HepG2 (cell line): Measurements from ENCODE around the gene PIP5K1A. TPM values are rescaled to one million over a fixed set of nuclear protein-coding genes. Genes with fewer than 3 reads are reported as not detected.

Source experiments
- HHEX ChIP-seq: IDR thresholded peaks from 2 replicates; pipeline ENCODE4 v1.6.1; 2016; ENCODE audit warnings: control low read depth
- HNRNPLL ChIP-seq: fragments of 200-400 bp; formaldehyde crosslinking; IDR thresholded peaks from 2 replicates; pipeline ENCODE4 v1.6.1; 2017; ENCODE audit warnings: mild to moderate bottlenecking, low read depth, low read length; ENCODE audit not compliant: poor library complexity, severe bottlenecking
- KMT2B ChIP-seq: IDR thresholded peaks from 2 replicates; pipeline ENCODE4 v1.6.1; 2016; ENCODE audit warnings: missing genetic modification reagents, missing compliant biosample characterization
- MAZ ChIP-seq, 2 experiments: sonication (generic) in 1 of 2; formaldehyde crosslinking in 1 of 2; IDR thresholded peaks; 2 replicates each; pipeline versions ENCODE4 v1.5.0 to v1.6.1; 2012 to 2020; ENCODE audit warnings: low read depth in 2 of 2, mild to moderate bottlenecking in 2 of 2, borderline replicate concordance in 1 of 2, improper control_type of control experiment in 1 of 2, low read length in 1 of 2, missing genetic modification reagents in 1 of 2, moderate library complexity in 1 of 2
- NFE2L2 ChIP-seq: fragments of 150-350 bp; IDR thresholded peaks from 2 replicates; pipeline ENCODE4 v1.6.1; 2014; ENCODE audit warnings: low read length
- PCBP1 ChIP-seq: fragments of 200-400 bp; formaldehyde crosslinking; IDR thresholded peaks from 2 replicates; pipeline ENCODE4 v1.6.1; 2017; ENCODE audit warnings: mild to moderate bottlenecking, low read depth, low read length, borderline replicate concordance
- RBFOX2 ChIP-seq: fragments of 200-400 bp; formaldehyde crosslinking; IDR thresholded peaks from 2 replicates; pipeline ENCODE4 v1.6.1; 2017; ENCODE audit warnings: low read depth, mild to moderate bottlenecking, low read length
- SIN3B ChIP-seq: fragments of 150-350 bp; IDR thresholded peaks from 2 replicates; pipeline ENCODE4 v1.6.1; 2014; ENCODE audit warnings: low read length
- SYNCRIP ChIP-seq: fragments of 200-400 bp; formaldehyde crosslinking; IDR thresholded peaks from 2 replicates; pipeline ENCODE4 v1.6.1; 2018; ENCODE audit warnings: mild to moderate bottlenecking, low read depth, low read length; ENCODE audit not compliant: insufficient read depth
- YEATS2 ChIP-seq: sonication (generic); formaldehyde crosslinking; IDR thresholded peaks from 2 replicates; pipeline ENCODE4 v1.4.0; 2020; ENCODE audit warnings: missing genetic modification reagents, borderline replicate concordance
- ZMYM4 ChIP-seq: sonication (generic); formaldehyde crosslinking; IDR thresholded peaks from 2 replicates; pipeline ENCODE4 v1.8.1; 2023; ENCODE audit warnings: mild to moderate bottlenecking, missing genetic modification reagents
- ZNF619 ChIP-seq: sonication (generic); formaldehyde crosslinking; IDR thresholded peaks from 2 replicates; pipeline ENCODE4 v1.4.0; 2020; ENCODE audit warnings: mild to moderate bottlenecking, missing genetic modification reagents
- ZNF644 ChIP-seq: IDR thresholded peaks from 2 replicates; pipeline ENCODE4 v1.6.1; 2016; ENCODE audit warnings: low read depth
- ZNF674 ChIP-seq: sonication (generic); formaldehyde crosslinking; IDR thresholded peaks from 2 replicates; pipeline ENCODE4 v1.5.0; 2020; ENCODE audit warnings: low read depth, mild to moderate bottlenecking, missing genetic modification reagents
- ZNF777 ChIP-seq: sonication (generic); formaldehyde crosslinking; IDR thresholded peaks from 2 replicates; pipeline ENCODE4 v1.4.0; 2020; ENCODE audit warnings: missing genetic modification reagents
- polyA plus RNA-seq, 8 experiments: library from polyadenylated mRNA; depleted of rRNA in 3 of 8; stranded (reverse) in 7 of 8; unstranded in 1 of 8; fragments of >200 nt; fragmentation: Illumina TruSeq in 4 of 8; extraction: Trizol in 4 of 8; gene quantifications; 2 replicates each; pipeline versions ENCODE4 v1.2.1 to v1.2.3, GENCODE V29; 2011 to 2016; ENCODE audit warnings: low read depth in 4 of 8, missing spikeins in 1 of 8, mixed read lengths in 1 of 8; ENCODE audit not compliant: insufficient read depth in 1 of 8
- total RNA-seq, 5 experiments: library from RNA; depleted of rRNA; stranded (reverse); fragments of >200 nt; fragmentation: Illumina TruSeq; extraction: Trizol; gene quantifications; 2 replicates each; pipeline ENCODE4 v1.2.3, GENCODE V29; 2016; ENCODE audit warnings: low read depth in 1 of 5
- TF ChIP-seq, protein P1 (sequence below): sonication (generic); formaldehyde crosslinking; IDR thresholded peaks from 2 replicates; pipeline ENCODE4 v1.4.0; 2020; ENCODE audit warnings: missing genetic modification reagents, mild to moderate bottlenecking, borderline replicate concordance
- TF ChIP-seq, protein P2 (sequence below), 2 experiments: IDR thresholded peaks; 2 replicates each; pipeline ENCODE4 v1.6.1; 2011 to 2012; ENCODE audit warnings: low read length in 2 of 2, borderline replicate concordance in 1 of 2, low read depth in 1 of 2, mild to moderate bottlenecking in 1 of 2, moderate library complexity in 1 of 2
- TF ChIP-seq, protein P3 (sequence below): sonication (generic); formaldehyde crosslinking; IDR thresholded peaks from 2 replicates; pipeline ENCODE4 v1.8.1; 2023; ENCODE audit warnings: missing genetic modification reagents, mild to moderate bottlenecking, borderline replicate concordance
- TF ChIP-seq, protein P4 (sequence below): sonication (generic); formaldehyde crosslinking; IDR thresholded peaks from 2 replicates; pipeline ENCODE4 v1.8.0; 2022; ENCODE audit warnings: mild to moderate bottlenecking, missing genetic modification reagents; ENCODE audit not compliant: insufficient replicate concordance
- TF ChIP-seq, protein P5 (sequence below): sonication (generic); formaldehyde crosslinking; IDR thresholded peaks from 2 replicates; pipeline ENCODE4 v1.4.0; 2020; ENCODE audit warnings: mild to moderate bottlenecking, missing genetic modification reagents

PIP5K1A gene
- total and polyA plus RNA-seq, 2 of the 13 experiments (the other 11 are each of a cell fraction or from before 2014, with no cell fraction given) = 45.3 to 65.1 TPM

DNA sequence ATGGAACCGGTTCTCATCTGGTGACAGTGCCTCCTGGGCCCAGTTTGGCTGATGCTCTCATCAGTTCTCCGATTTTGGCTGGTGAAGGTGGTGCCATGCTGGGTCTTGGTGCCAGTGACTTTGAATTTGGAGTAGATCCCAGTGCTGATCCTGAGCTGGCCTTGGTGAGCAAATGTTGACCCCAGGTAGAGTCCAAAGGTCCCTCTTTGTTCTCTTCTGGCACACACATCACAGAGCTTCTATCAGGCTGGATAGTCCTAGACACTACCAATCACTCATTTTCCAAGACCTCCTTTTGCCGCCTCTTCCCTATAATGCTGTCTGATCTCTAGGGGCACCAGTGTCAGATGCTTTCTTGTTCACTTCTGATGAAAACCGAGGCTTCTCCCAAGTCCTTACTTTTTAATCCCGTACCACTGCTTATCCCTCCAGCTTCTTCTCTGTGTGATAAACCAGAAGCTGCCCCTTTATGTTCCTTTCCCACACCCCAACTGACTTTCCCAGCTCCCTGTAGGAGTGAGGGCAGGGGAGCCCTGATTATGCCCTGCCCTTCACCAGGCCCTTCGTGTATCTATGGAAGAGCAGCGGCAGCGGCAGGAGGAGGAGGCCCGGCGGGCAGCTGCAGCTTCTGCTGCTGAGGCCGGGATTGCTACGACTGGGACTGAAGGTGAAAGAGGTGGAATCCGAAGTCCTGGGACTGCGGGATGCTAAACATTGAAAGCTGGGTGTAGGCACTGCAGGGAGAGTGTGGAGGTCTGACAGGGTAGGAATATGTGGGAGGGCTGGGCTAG, 67.3 kb downstream of the PIP5K1A start (continued):
- TF ChIP-seq, protein P1, sequence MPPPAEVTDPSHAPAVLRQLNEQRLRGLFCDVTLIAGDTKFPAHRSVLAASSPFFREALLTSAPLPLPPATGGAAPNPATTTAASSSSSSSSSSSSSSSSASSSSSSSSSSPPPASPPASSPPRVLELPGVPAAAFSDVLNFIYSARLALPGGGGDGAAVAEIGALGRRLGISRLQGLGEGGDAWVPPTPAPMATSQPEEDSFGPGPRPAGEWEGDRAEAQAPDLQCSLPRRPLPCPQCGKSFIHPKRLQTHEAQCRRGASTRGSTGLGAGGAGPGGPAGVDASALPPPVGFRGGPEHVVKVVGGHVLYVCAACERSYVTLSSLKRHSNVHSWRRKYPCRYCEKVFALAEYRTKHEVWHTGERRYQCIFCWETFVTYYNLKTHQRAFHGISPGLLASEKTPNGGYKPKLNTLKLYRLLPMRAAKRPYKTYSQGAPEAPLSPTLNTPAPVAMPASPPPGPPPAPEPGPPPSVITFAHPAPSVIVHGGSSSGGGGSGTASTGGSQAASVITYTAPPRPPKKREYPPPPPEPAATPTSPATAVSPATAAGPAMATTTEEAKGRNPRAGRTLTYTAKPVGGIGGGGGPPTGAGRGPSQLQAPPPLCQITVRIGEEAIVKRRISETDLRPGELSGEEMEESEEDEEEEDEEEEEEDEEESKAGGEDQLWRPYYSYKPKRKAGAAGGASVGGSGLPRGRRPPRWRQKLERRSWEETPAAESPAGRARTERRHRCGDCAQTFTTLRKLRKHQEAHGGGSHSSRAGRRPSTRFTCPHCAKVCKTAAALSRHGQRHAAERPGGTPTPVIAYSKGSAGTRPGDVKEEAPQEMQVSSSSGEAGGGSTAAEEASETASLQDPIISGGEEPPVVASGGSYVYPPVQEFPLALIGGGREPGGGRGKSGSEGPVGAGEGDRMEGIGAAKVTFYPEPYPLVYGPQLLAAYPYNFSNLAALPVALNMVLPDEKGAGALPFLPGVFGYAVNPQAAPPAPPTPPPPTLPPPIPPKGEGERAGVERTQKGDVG (CRISPR knock-in tag) = no peak; the same call in 1 of the 2 replicates
- no peak for TF ChIP-seq HHEX (CRISPR knock-in tag)
- TF ChIP-seq ZMYM4 = no peak
- TF ChIP-seq, protein P2, sequence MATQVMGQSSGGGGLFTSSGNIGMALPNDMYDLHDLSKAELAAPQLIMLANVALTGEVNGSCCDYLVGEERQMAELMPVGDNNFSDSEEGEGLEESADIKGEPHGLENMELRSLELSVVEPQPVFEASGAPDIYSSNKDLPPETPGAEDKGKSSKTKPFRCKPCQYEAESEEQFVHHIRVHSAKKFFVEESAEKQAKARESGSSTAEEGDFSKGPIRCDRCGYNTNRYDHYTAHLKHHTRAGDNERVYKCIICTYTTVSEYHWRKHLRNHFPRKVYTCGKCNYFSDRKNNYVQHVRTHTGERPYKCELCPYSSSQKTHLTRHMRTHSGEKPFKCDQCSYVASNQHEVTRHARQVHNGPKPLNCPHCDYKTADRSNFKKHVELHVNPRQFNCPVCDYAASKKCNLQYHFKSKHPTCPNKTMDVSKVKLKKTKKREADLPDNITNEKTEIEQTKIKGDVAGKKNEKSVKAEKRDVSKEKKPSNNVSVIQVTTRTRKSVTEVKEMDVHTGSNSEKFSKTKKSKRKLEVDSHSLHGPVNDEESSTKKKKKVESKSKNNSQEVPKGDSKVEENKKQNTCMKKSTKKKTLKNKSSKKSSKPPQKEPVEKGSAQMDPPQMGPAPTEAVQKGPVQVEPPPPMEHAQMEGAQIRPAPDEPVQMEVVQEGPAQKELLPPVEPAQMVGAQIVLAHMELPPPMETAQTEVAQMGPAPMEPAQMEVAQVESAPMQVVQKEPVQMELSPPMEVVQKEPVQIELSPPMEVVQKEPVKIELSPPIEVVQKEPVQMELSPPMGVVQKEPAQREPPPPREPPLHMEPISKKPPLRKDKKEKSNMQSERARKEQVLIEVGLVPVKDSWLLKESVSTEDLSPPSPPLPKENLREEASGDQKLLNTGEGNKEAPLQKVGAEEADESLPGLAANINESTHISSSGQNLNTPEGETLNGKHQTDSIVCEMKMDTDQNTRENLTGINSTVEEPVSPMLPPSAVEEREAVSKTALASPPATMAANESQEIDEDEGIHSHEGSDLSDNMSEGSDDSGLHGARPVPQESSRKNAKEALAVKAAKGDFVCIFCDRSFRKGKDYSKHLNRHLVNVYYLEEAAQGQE (IDR thresholded peaks at IDR 0.05; ENCODE audit: borderline replicate concordance in 1 of 2, low read depth in 1 of 2, low read length in 2 of 2) = no peak
- TF ChIP-seq, protein P3, sequence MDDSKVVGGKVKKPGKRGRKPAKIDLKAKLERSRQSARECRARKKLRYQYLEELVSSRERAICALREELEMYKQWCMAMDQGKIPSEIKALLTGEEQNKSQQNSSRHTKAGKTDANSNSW (CRISPR knock-in tag) = no peak
- no peak for TF ChIP-seq ZNF674 (CRISPR knock-in tag)
- TF ChIP-seq KMT2B (CRISPR knock-in tag) = no peak
- TF ChIP-seq, protein P4, sequence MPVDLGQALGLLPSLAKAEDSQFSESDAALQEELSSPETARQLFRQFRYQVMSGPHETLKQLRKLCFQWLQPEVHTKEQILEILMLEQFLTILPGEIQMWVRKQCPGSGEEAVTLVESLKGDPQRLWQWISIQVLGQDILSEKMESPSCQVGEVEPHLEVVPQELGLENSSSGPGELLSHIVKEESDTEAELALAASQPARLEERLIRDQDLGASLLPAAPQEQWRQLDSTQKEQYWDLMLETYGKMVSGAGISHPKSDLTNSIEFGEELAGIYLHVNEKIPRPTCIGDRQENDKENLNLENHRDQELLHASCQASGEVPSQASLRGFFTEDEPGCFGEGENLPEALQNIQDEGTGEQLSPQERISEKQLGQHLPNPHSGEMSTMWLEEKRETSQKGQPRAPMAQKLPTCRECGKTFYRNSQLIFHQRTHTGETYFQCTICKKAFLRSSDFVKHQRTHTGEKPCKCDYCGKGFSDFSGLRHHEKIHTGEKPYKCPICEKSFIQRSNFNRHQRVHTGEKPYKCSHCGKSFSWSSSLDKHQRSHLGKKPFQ (CRISPR knock-in tag) = no peak
- TF ChIP-seq HNRNPLL = no peak
- TF ChIP-seq SIN3B = no peak
- no peak for TF ChIP-seq ZNF619 (CRISPR knock-in tag)
- TF ChIP-seq ZNF644 = peak; percentile 66; the same call in 1 of the 2 replicates
- no peak for TF ChIP-seq NFE2L2
- no peak for TF ChIP-seq SYNCRIP
- TF ChIP-seq ZNF777 (CRISPR knock-in tag) = no peak
- no peak for TF ChIP-seq YEATS2 (CRISPR knock-in tag)
- TF ChIP-seq, protein P5, sequence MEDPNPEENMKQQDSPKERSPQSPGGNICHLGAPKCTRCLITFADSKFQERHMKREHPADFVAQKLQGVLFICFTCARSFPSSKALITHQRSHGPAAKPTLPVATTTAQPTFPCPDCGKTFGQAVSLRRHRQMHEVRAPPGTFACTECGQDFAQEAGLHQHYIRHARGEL (CRISPR knock-in tag) = no peak
- no peak for TF ChIP-seq MAZ (IDR thresholded peaks at IDR 0.05; ENCODE audit: borderline replicate concordance, low read depth, low read length)
- no peak for TF ChIP-seq MAZ (CRISPR knock-in tag; IDR thresholded peaks at IDR 0.05; ENCODE audit: low read depth)
- TF ChIP-seq RBFOX2 = no peak
- no peak for TF ChIP-seq PCBP1
